ENCODE data around the gene PSME1.

The PSME1 gene

GRCh38 chr14:24130717-24131548 is 5.1 kb upstream of the PSME1 start:
- no peak for DNase-seq

- no peak for DNase-seq
These were observed 4.4 kb upstream of the PSME1 start for GRCh38 chr14:24131549-24131966.

GRCh38 chr14:24132061-24132685 is 3.8 kb upstream of the PSME1 start:
- no peak for DNase-seq

GRCh38 chr14:24132976-24133375 is 3.0 kb upstream of the PSME1 start:
- no peak for DNase-seq

- no peak for DNase-seq
These were observed 2.3 kb upstream of the PSME1 start for GRCh38 chr14:24133735-24134134.

GRCh38 chr14:24135584-24135833 is 485 bp upstream of the PSME1 start:
- DNase-seq: no peak

GRCh38 chr14:24136684-24137528 is 912 bp downstream of the PSME1 start:
- DNase-seq: no peak

GRCh38 chr14:24137529-24138395 is 1.8 kb downstream of the PSME1 start:
- no peak for DNase-seq

GRCh38 chr14:24138396-24139271 is 2.6 kb downstream of the PSME1 start:
- DNase-seq: no peak

GRCh38 chr14:24139272-24139934 is 3.4 kb downstream of the PSME1 start:
- DNase-seq: no peak

- DNase-seq: peak; percentile 99
These were observed 5.3 kb downstream of the PSME1 start, which contains the start of gene EMC9 for GRCh38 chr14:24141097-24141880. TSS of gene EMC9 (minus strand) at chr14:24141591. CDS start at chr14:24141304, 287 bp downstream.

GRCh38 chr14:24143511-24143910 is 7.5 kb downstream of the PSME1 start:
- no peak for DNase-seq

- no peak for DNase-seq
These were observed 8.5 kb downstream of the PSME1 start for GRCh38 chr14:24144451-24144850.

- no peak for DNase-seq
These were observed 9.2 kb downstream of the PSME1 start for GRCh38 chr14:24145219-24145618.

GRCh38 chr14:24145690-24146452 is 9.9 kb downstream of the PSME1 start:
- no peak for DNase-seq

- DNase-seq: peak; percentile 74
These were observed 10.5 kb downstream of the PSME1 start, which contains the start of gene PSME2 for GRCh38 chr14:24146453-24146977. TSS of gene PSME2 (minus strand) at chr14:24146610. CDS start at chr14:24146581, 29 bp downstream.

- peak; percentile 97 for DNase-seq
These were observed 11.2 kb downstream of the PSME1 start, which contains the start of gene RNF31 for GRCh38 chr14:24146978-24147760. TSS of gene RNF31 (plus strand) at chr14:24147498. CDS start at chr14:24147699, 201 bp downstream.

All from activated effector memory CD4-positive, alpha-beta T cell treated with Interleukin-2 at 50 U/mL for 16 hours (primary cell).